HEK293 (cell line): ENCODE results near the gene TRMT1.

Experiments used
- CTCF ChIA-PET: fragments of 350-600 bp; formaldehyde crosslinking; extraction: SDS; loops from one replicate; lab custom pipeline; 2021; ENCODE audit warnings: antibody characterized with exemption; lab: Yijun Ruan, JAX
- POLR2A ChIA-PET: fragments of 300-600 bp; formaldehyde crosslinking; extraction: SDS; loops from one replicate; lab custom pipeline; 2020; ENCODE audit warnings: antibody characterized with exemption, inconsistent platforms; lab: Yijun Ruan, JAX
- H3K27ac ChIP-seq: fragments of 200-500 bp; sonication (Bioruptor generic); 2 replicates; pipeline ENCODE4 v1.5.1; 2014; ENCODE audit warnings: low read depth, low read length, control low read depth, inconsistent platforms; ENCODE audit errors: extremely low read depth
- H3K36me3 ChIP-seq, 2 experiments: fragments of 200-500 bp in 1 of 2; sonication (Bioruptor generic) in 1 of 2; 1 replicate in 1 of 2; 2 replicates in 1 of 2; pipeline ENCODE4 v1.5.1; 2014 to 2017; ENCODE audit warnings: inconsistent platforms in 2 of 2, low read length in 2 of 2; ENCODE audit not compliant: control insufficient read depth in 2 of 2, insufficient read depth in 1 of 2
- H3K4me1 ChIP-seq: fragments of 200-500 bp; sonication (Bioruptor generic); 2 replicates; pipeline ENCODE4 v1.5.1; 2014; ENCODE audit warnings: mild to moderate bottlenecking, low read length, inconsistent platforms; ENCODE audit not compliant: control insufficient read depth, insufficient read depth
- H3K4me3 ChIP-seq: 2 replicates; pipeline ENCODE4 v1.5.1; 2011; ENCODE audit warnings: low read depth, mild to moderate bottlenecking, control low read depth, low read length, moderate library complexity
- H3K9me3 ChIP-seq: fragments of 200-500 bp; sonication (Bioruptor generic); 2 replicates; pipeline ENCODE4 v1.5.1; 2014; ENCODE audit warnings: low read depth, low read length, inconsistent platforms; ENCODE audit not compliant: control insufficient read depth, insufficient read depth
- GLIS2 ChIP-seq: fragments of 450-650 bp; formaldehyde crosslinking; IDR thresholded peaks from 2 replicates; pipeline ENCODE4 v1.5.1; 2016; ENCODE audit warnings: missing biosample characterization, missing genetic modification characterization
- KLF1 ChIP-seq: fragments of 450-650 bp; formaldehyde crosslinking; IDR thresholded peaks from 2 replicates; pipeline ENCODE4 v1.5.1; 2016; ENCODE audit warnings: missing biosample characterization, missing genetic modification characterization
- SCRT2 ChIP-seq: fragments of 450-650 bp; formaldehyde crosslinking; IDR thresholded peaks from 2 replicates; pipeline ENCODE4 v1.5.1; 2016; ENCODE audit warnings: missing biosample characterization, missing genetic modification characterization
- SP7 ChIP-seq: fragments of 450-650 bp; formaldehyde crosslinking; IDR thresholded peaks from 2 replicates; pipeline ENCODE4 v1.5.1; 2016; ENCODE audit warnings: missing biosample characterization, missing genetic modification characterization
- YY2 ChIP-seq: fragments of 450-650 bp; formaldehyde crosslinking; IDR thresholded peaks from 2 replicates; pipeline ENCODE4 v1.5.1; 2016; ENCODE audit warnings: missing biosample characterization, missing genetic modification characterization
- ZBTB20 ChIP-seq: fragments of 450-650 bp; formaldehyde crosslinking; IDR thresholded peaks from 2 replicates; pipeline ENCODE4 v1.5.1; 2016; ENCODE audit warnings: missing biosample characterization, missing genetic modification characterization
- ZNF140 ChIP-seq: fragments of 450-650 bp; formaldehyde crosslinking; IDR thresholded peaks from 2 replicates; pipeline ENCODE4 v1.5.1; 2016; ENCODE audit warnings: missing biosample characterization, missing genetic modification characterization
- ZNF214 ChIP-seq: fragments of 450-650 bp; formaldehyde crosslinking; IDR thresholded peaks from 2 replicates; pipeline ENCODE4 v1.5.1; 2017; ENCODE audit warnings: missing biosample characterization, mild to moderate bottlenecking, missing genetic modification characterization, borderline replicate concordance
- ZNF416 ChIP-seq: fragments of 450-650 bp; formaldehyde crosslinking; IDR thresholded peaks from 2 replicates; pipeline ENCODE4 v1.5.1; 2016; ENCODE audit warnings: missing biosample characterization, missing genetic modification characterization
- ZNF423 ChIP-seq: fragments of 450-650 bp; formaldehyde crosslinking; IDR thresholded peaks from 2 replicates; pipeline ENCODE4 v1.5.1; 2016; ENCODE audit warnings: missing biosample characterization, missing genetic modification characterization
- ZNF48 ChIP-seq: fragments of 450-650 bp; formaldehyde crosslinking; IDR thresholded peaks from 2 replicates; pipeline ENCODE4 v1.5.1; 2016; ENCODE audit warnings: missing biosample characterization, missing genetic modification characterization
- ZNF544 ChIP-seq: fragments of 450-650 bp; formaldehyde crosslinking; IDR thresholded peaks from 2 replicates; pipeline ENCODE4 v1.5.0; 2017; ENCODE audit warnings: missing biosample characterization, missing genetic modification characterization
- ZNF548 ChIP-seq: fragments of 450-650 bp; formaldehyde crosslinking; IDR thresholded peaks from 2 replicates; pipeline ENCODE4 v1.5.1; 2016; ENCODE audit warnings: missing biosample characterization, missing genetic modification characterization
- ZNF555 ChIP-seq: fragments of 450-650 bp; formaldehyde crosslinking; conservative IDR thresholded peaks from 2 replicates; pipeline ENCODE4 v1.5.1; 2017; ENCODE audit warnings: missing biosample characterization, mild to moderate bottlenecking, missing genetic modification characterization, inconsistent platforms
- ZNF658 ChIP-seq: fragments of 450-650 bp; formaldehyde crosslinking; IDR thresholded peaks from 2 replicates; pipeline ENCODE4; 2016; ENCODE audit warnings: missing biosample characterization, missing genetic modification characterization
- ZNF76 ChIP-seq: fragments of 450-650 bp; formaldehyde crosslinking; IDR thresholded peaks from 2 replicates; pipeline ENCODE4; 2016; ENCODE audit warnings: low read depth, missing biosample characterization, missing genetic modification characterization, borderline replicate concordance
- ZNF768 ChIP-seq: fragments of 450-650 bp; formaldehyde crosslinking; IDR thresholded peaks from 2 replicates; pipeline ENCODE4 v1.5.1; 2018; ENCODE audit warnings: missing biosample characterization, mild to moderate bottlenecking, missing genetic modification characterization
- TF ChIP-seq, protein P1 (sequence below): fragments of 450-650 bp; formaldehyde crosslinking; IDR thresholded peaks from 2 replicates; pipeline ENCODE4 v1.5.1; 2016; ENCODE audit warnings: missing biosample characterization, missing genetic modification characterization
- TF ChIP-seq, protein P2 (sequence below): fragments of 450-650 bp; formaldehyde crosslinking; IDR thresholded peaks from 2 replicates; pipeline ENCODE4 v1.5.1; 2016; ENCODE audit warnings: missing biosample characterization, missing genetic modification characterization
- TF ChIP-seq, protein P3 (sequence below): fragments of 450-650 bp; formaldehyde crosslinking; IDR thresholded peaks from 2 replicates; pipeline ENCODE4 v1.5.1; 2016; ENCODE audit warnings: missing biosample characterization, missing genetic modification characterization
- TF ChIP-seq, protein P4 (sequence below): fragments of 450-650 bp; formaldehyde crosslinking; IDR thresholded peaks from 2 replicates; pipeline ENCODE4 v1.5.1; 2017; ENCODE audit warnings: missing biosample characterization, missing genetic modification characterization
- TF ChIP-seq, protein P5 (sequence below): fragments of 450-650 bp; formaldehyde crosslinking; IDR thresholded peaks from 2 replicates; pipeline ENCODE4 v1.5.1; 2016; ENCODE audit warnings: missing biosample characterization, missing genetic modification characterization, borderline replicate concordance
- TF ChIP-seq, protein P6 (sequence below): fragments of 450-650 bp; formaldehyde crosslinking; IDR thresholded peaks from 2 replicates; pipeline ENCODE4 v1.5.1; 2016; ENCODE audit warnings: missing biosample characterization, missing genetic modification characterization

The TRMT1 gene

DNA sequence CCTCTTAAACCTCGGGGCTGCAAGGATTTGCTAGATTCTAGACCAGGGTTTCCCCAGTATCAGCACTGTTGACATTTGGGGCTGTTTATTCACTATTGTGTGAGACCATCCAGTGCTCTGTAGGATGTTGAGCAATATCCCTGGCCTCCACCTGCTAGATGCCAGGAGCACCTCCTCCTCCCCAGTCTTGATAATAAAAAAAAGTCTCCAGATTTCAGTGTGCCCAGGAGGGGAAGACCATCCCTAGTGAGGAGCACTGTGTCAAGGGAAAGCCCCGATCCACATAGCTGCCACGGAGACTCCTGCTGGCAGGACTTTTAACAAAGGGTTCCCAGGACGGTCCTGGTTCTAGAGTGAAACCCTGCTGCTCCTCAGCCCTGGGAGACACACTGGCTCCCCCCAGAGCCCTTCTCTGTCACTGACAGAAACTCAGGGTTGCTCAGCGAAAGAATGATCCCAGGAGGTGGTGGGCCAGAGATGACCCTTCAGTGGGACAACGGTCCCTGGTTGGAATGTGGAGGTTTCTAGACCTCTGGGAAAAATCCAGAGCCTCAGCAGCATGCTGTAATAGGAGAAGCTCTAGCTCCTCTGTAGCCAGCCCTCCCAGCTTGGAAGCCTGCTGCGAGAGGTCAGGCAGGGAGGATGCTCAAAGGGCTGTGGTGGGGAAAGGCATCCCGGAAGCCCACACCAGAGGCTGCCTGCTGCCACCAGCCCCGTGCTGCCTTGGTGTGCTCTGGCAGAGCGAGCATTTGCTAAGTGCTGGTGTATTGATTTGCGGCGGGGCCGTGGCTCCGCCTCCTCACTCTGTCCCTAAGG is 34.1 kb downstream of the TRMT1 start (continued):
- TF ChIP-seq ZNF555 (tag by site-specific recombination) = no peak
- TF ChIP-seq, protein P1, sequence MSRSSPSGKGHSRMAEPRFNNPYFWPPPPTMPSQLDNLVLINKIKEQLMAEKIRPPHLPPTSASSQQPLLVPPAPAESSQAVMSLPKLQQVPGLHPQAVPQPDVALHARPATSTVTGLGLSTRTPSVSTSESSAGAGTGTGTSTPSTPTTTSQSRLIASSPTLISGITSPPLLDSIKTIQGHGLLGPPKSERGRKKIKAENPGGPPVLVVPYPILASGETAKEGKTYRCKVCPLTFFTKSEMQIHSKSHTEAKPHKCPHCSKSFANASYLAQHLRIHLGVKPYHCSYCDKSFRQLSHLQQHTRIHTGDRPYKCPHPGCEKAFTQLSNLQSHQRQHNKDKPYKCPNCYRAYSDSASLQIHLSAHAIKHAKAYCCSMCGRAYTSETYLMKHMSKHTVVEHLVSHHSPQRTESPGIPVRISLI = no peak

DNA sequence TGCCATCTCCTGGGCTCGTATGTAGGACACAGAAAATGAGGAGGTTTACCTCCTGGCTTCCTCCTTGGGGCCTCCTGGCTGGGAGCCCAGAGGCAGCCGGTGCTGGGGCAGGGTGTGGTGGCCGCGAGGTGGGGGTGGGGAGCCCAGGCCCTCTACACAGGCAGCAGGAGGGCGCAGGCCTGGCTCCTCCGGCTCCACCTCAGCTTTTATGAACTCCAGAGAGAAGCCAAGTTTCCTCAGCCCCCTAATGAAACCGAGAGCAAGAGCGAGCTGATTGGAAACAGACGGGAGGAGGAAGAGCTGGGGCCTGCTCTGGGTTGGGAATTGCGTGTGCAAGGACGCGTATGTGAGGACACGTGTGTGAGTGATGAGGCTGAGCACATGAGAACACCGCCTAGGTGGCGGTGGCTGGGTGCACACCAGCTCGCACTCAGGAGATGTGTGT is 37.0 kb downstream of the TRMT1 start:
- ChIA-PET CTCF (interaction anchor here (0.6 to 4.7 kb wide), 8 partner anchors 14 to 436 kb away, joined by 3 to 33 read pairs (median 9); no protein-coding TSS in a partner anchor), POLR2A (interaction anchor here (1.1 to 2.1 kb wide), 3 partner anchors 19 to 94 kb away, joined by 3 to 6 read pairs (median 3); no protein-coding TSS in a partner anchor)
- no peaks in the 10 kb centered on the region for H3K9me3 ChIP-seq
- peak overlapping the region; percentile 64 for H3K27ac ChIP-seq
- H3K4me1 ChIP-seq = peaks cover 14% of the 10 kb centered on the region
- H3K36me3 ChIP-seq = no peaks in the 10 kb centered on the region; a peak in 1 of 3 replicates
- H3K4me3 ChIP-seq = no peak overlapping the region
- no peak for TF ChIP-seq ZNF48 (tag by site-specific recombination)
- TF ChIP-seq, protein P2, sequence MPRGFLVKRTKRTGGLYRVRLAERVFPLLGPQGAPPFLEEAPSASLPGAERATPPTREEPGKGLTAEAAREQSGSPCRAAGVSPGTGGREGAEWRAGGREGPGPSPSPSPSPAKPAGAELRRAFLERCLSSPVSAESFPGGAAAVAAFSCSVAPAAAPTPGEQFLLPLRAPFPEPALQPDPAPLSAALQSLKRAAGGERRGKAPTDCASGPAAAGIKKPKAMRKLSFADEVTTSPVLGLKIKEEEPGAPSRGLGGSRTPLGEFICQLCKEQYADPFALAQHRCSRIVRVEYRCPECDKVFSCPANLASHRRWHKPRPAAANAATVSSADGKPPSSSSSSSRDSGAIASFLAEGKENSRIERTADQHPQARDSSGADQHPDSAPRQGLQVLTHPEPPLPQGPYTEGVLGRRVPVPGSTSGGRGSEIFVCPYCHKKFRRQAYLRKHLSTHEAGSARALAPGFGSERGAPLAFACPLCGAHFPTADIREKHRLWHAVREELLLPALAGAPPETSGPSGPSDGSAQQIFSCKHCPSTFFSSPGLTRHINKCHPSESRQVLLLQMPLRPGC (tag by site-specific recombination) = no peak
- no peak for TF ChIP-seq ZNF658
- TF ChIP-seq ZNF140 (tag by site-specific recombination) = no peak
- no peak for TF ChIP-seq ZNF416 (tag by site-specific recombination)
- TF ChIP-seq ZNF214 (tag by site-specific recombination) = no peak
- no peak for TF ChIP-seq ZNF548 (tag by site-specific recombination)
- peak; percentile 44; the same call in 1 of the 2 replicates for TF ChIP-seq ZNF423
- TF ChIP-seq, protein P3, sequence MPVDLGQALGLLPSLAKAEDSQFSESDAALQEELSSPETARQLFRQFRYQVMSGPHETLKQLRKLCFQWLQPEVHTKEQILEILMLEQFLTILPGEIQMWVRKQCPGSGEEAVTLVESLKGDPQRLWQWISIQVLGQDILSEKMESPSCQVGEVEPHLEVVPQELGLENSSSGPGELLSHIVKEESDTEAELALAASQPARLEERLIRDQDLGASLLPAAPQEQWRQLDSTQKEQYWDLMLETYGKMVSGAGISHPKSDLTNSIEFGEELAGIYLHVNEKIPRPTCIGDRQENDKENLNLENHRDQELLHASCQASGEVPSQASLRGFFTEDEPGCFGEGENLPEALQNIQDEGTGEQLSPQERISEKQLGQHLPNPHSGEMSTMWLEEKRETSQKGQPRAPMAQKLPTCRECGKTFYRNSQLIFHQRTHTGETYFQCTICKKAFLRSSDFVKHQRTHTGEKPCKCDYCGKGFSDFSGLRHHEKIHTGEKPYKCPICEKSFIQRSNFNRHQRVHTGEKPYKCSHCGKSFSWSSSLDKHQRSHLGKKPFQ (tag by site-specific recombination) = peak; percentile 68
- TF ChIP-seq, protein P4, sequence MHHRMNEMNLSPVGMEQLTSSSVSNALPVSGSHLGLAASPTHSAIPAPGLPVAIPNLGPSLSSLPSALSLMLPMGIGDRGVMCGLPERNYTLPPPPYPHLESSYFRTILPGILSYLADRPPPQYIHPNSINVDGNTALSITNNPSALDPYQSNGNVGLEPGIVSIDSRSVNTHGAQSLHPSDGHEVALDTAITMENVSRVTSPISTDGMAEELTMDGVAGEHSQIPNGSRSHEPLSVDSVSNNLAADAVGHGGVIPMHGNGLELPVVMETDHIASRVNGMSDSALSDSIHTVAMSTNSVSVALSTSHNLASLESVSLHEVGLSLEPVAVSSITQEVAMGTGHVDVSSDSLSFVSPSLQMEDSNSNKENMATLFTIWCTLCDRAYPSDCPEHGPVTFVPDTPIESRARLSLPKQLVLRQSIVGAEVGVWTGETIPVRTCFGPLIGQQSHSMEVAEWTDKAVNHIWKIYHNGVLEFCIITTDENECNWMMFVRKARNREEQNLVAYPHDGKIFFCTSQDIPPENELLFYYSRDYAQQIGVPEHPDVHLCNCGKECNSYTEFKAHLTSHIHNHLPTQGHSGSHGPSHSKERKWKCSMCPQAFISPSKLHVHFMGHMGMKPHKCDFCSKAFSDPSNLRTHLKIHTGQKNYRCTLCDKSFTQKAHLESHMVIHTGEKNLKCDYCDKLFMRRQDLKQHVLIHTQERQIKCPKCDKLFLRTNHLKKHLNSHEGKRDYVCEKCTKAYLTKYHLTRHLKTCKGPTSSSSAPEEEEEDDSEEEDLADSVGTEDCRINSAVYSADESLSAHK (tag by site-specific recombination) = 0 out of 2 replicates have a peak, but pooled peaks have one; percentile 15
- TF ChIP-seq KLF1 (tag by site-specific recombination) = peak; percentile 88
- TF ChIP-seq GLIS2 (tag by site-specific recombination) = peak; percentile 41; the same call in 1 of the 2 replicates
- TF ChIP-seq SCRT2 (tag by site-specific recombination) = no peak
- no peak for TF ChIP-seq ZNF768 (tag by site-specific recombination)
- TF ChIP-seq SP7 (tag by site-specific recombination) = peak; percentile 33; the same call in 1 of the 2 replicates
- TF ChIP-seq ZNF544 (tag by site-specific recombination) = no peak
- TF ChIP-seq, protein P5, sequence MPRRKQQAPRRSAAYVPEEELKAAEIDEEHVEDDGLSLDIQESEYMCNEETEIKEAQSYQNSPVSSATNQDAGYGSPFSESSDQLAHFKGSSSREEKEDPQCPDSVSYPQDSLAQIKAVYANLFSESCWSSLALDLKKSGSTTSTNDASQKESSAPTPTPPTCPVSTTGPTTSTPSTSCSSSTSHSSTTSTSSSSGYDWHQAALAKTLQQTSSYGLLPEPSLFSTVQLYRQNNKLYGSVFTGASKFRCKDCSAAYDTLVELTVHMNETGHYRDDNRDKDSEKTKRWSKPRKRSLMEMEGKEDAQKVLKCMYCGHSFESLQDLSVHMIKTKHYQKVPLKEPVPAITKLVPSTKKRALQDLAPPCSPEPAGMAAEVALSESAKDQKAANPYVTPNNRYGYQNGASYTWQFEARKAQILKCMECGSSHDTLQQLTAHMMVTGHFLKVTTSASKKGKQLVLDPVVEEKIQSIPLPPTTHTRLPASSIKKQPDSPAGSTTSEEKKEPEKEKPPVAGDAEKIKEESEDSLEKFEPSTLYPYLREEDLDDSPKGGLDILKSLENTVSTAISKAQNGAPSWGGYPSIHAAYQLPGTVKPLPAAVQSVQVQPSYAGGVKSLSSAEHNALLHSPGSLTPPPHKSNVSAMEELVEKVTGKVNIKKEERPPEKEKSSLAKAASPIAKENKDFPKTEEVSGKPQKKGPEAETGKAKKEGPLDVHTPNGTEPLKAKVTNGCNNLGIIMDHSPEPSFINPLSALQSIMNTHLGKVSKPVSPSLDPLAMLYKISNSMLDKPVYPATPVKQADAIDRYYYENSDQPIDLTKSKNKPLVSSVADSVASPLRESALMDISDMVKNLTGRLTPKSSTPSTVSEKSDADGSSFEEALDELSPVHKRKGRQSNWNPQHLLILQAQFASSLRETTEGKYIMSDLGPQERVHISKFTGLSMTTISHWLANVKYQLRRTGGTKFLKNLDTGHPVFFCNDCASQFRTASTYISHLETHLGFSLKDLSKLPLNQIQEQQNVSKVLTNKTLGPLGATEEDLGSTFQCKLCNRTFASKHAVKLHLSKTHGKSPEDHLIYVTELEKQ (tag by site-specific recombination) = no peak
- peak; percentile 14; the same call in 1 of the 2 replicates for TF ChIP-seq ZBTB20 (tag by site-specific recombination)
- no peak for TF ChIP-seq YY2 (tag by site-specific recombination)
- no peak for TF ChIP-seq ZNF76 (tag by site-specific recombination)
- TF ChIP-seq, protein P6, sequence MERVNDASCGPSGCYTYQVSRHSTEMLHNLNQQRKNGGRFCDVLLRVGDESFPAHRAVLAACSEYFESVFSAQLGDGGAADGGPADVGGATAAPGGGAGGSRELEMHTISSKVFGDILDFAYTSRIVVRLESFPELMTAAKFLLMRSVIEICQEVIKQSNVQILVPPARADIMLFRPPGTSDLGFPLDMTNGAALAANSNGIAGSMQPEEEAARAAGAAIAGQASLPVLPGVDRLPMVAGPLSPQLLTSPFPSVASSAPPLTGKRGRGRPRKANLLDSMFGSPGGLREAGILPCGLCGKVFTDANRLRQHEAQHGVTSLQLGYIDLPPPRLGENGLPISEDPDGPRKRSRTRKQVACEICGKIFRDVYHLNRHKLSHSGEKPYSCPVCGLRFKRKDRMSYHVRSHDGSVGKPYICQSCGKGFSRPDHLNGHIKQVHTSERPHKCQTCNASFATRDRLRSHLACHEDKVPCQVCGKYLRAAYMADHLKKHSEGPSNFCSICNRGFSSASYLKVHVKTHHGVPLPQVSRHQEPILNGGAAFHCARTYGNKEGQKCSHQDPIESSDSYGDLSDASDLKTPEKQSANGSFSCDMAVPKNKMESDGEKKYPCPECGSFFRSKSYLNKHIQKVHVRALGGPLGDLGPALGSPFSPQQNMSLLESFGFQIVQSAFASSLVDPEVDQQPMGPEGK = peak; percentile 83
